Activated naive CD8-positive, alpha-beta T cell treated with anti-CD3 and anti-CD28 coated beads for 36 hours (primary cell): ENCODE results near the gene SPECC1L. TPM values are rescaled to one million over a fixed set of nuclear protein-coding genes. Genes with fewer than 3 reads are reported as not detected.
"Not testable (repeated sequence)": the region's sequence is repeated elsewhere in the genome, so short reads cannot be mapped to it uniquely, and the experiment has no call there.

Experiments used
- DNase-seq: peaks from one replicate; pipeline ENCODE4 v3.0.0; 2021
- H3K27ac Mint-ChIP-seq: one replicate; pipeline ENCODE4 v1.8.0; 2022; ENCODE audit warnings: mild to moderate bottlenecking, moderate library complexity, mixed read lengths
- H3K27me3 Mint-ChIP-seq: one replicate; pipeline ENCODE4 v1.8.0; 2022; ENCODE audit warnings: mild to moderate bottlenecking, mixed read lengths
- H3K36me3 Mint-ChIP-seq: one replicate; pipeline ENCODE4 v1.8.0; 2021; ENCODE audit warnings: mild to moderate bottlenecking, mixed read lengths
- H3K4me1 Mint-ChIP-seq: one replicate; pipeline ENCODE4 v1.8.0; 2021; ENCODE audit warnings: mixed read lengths
- H3K4me3 Mint-ChIP-seq: one replicate; pipeline ENCODE4 v1.8.0; 2022; ENCODE audit warnings: mild to moderate bottlenecking, moderate library complexity, mixed read lengths
- H3K9me3 Mint-ChIP-seq: one replicate; pipeline ENCODE4 v1.8.0; 2022; ENCODE audit warnings: mixed read lengths
- total RNA-seq, 2 experiments: library from RNA; stranded (reverse); gene quantifications; one replicate each; pipeline ENCODE4 v1.2.3, GENCODE V29; 2021

SPECC1L gene
- total RNA-seq, 2 experiments from 2014 or later: 46.3 to 47.7 TPM

GRCh38 chr22:24259459-24259858 lies 11.2 kb upstream of the SPECC1L start:
- H3K9me3 Mint-ChIP-seq, H3K36me3 Mint-ChIP-seq, H3K4me1 Mint-ChIP-seq, H3K4me3 Mint-ChIP-seq, H3K27ac Mint-ChIP-seq, H3K27me3 Mint-ChIP-seq: not testable (repeated sequence)
- DNase-seq: peak; percentile 73

DNA sequence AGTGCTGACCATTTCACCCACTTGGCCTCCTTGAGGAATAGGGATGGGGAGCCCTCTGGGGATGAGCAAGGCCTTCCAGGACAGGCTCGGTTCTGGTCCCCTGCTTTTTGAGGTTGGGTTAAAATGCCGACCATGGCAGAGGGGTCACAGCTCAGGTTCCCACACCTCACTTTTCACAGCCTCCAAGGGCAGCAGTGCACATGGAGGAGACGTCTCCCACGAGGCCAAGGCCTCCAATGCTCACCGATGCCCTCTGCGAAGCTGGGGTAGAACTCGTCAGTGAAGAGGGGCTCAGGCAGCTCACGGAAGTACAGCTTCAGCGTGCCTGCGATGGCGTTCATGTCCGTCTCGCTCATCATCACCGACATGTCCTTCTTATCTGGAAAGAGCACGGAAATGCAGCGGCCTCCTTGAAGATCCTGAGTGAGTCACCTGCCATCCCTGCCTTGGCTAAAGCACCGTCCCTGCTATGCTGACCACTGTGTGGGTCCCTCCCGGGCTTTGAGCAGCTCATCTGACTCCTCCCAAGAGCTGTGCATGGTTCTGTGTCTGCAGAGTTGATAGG lies 8.4 kb upstream of the SPECC1L start:
- H3K4me3 Mint-ChIP-seq, DNase-seq, H3K36me3 Mint-ChIP-seq: not testable (repeated sequence)

GRCh38 chr22:24263479-24263878 lies 7.2 kb upstream of the SPECC1L start:
- H3K4me1 Mint-ChIP-seq, H3K36me3 Mint-ChIP-seq, H3K4me3 Mint-ChIP-seq, H3K27me3 Mint-ChIP-seq, H3K27ac Mint-ChIP-seq, DNase-seq, H3K9me3 Mint-ChIP-seq: not testable (repeated sequence)

More for the DNA sequence above, 8.4 kb upstream of the SPECC1L start:
- H3K27ac Mint-ChIP-seq: peak overlapping the region; percentile 5
- H3K9me3 Mint-ChIP-seq, H3K4me1 Mint-ChIP-seq, H3K27me3 Mint-ChIP-seq: not testable (repeated sequence)

- H3K4me1 Mint-ChIP-seq, H3K4me3 Mint-ChIP-seq, DNase-seq, H3K27me3 Mint-ChIP-seq, H3K9me3 Mint-ChIP-seq, H3K36me3 Mint-ChIP-seq: not testable (repeated sequence)
- peak overlapping the region; percentile 56 for H3K27ac Mint-ChIP-seq
Measured at GRCh38 chr22:24264329-24264896, 6.2 kb upstream of the SPECC1L start.

DNA sequence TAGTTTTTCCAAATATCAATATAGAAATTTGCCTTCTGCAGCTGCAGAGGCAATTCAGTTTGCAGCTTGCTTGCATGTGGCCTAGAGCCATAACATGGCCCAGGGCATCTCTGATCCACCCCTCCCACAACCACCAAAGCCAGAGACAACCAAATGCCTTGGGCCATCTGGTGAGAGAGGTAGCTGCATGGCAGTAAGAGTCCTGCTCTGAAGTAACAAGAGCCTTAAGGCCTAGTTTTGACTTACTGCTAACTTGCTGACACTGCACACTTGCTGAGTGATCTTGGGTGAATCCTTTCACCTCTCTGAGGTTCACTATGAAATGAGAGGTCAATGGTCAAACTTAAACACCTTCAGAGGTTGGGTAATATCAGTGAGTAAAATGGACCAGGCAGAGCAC lies 4.9 kb upstream of the SPECC1L start:
- Mint-ChIP-seq H3K36me3 (no peaks in the 10 kb centered on the region), H3K27me3 (no peaks in the 10 kb centered on the region), H3K9me3 (no peaks in the 10 kb centered on the region), H3K4me1 (peaks cover 6% of the 10 kb centered on the region), H3K4me3 (no peak overlapping the region), H3K27ac (no peak overlapping the region)
- DNase-seq: no peak

GRCh38 chr22:24266495-24266894 lies 4.1 kb upstream of the SPECC1L start:
- not testable (repeated sequence) for H3K4me3 Mint-ChIP-seq, H3K9me3 Mint-ChIP-seq, H3K36me3 Mint-ChIP-seq, DNase-seq, H3K4me1 Mint-ChIP-seq, H3K27ac Mint-ChIP-seq, H3K27me3 Mint-ChIP-seq

DNA sequence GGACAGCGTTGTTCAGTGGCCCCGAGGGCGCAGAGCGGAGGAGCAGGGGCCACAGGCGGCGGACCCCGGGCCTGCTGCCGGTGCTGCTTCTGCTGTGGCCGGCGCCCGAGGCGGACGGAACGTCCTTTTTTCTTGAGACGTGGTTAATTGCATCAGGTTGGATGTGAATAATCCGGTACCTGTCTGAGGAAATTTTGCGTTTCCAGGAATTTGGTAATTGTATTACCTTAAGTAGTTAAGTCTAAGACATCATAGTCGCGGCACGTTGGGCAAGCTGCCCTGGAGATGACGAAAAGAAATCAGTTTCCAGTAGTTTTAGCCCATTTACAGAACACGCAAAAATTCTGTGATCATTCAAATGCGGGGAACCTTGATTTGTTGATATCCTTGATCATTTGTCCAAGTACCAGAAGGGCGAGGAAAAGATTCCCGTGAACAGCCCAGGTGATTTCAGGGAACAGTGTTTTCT lies 789 bp downstream of the SPECC1L start:
- peaks cover 34% of the 10 kb centered on the region for H3K4me1 Mint-ChIP-seq

DNA sequence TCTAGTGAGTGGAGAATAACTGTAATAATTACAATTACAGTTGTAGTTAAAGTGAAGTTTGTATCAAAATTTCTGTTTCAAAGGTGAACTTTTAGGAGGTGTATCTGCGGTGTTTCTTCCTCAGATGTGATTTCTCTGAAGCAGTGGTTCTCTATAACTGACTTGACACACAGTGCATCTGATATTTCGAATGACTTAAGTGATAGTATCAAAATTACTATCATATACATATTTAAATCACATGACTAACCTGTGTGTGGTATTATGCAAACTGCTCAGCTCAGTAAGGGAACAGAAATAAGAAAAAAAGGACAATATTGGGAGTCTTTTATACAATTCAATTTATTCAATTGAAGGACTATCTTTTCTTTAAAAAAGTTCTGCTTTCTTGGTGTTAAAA lies 2.4 kb downstream of the SPECC1L start:
- DNase-seq, H3K27me3 Mint-ChIP-seq, H3K9me3 Mint-ChIP-seq: not testable (repeated sequence)
- Mint-ChIP-seq H3K4me3 (peak overlapping the region; percentile 86), H3K4me1 (peaks cover 34% of the 10 kb centered on the region), H3K36me3 (peaks cover 17% of the 10 kb centered on the region), H3K27ac (peak overlapping the region; percentile 94)

More for the DNA sequence above, 789 bp downstream of the SPECC1L start:
- no peak for DNase-seq
- Mint-ChIP-seq H3K9me3 (no peaks in the 10 kb centered on the region), H3K36me3 (peaks cover 8% of the 10 kb centered on the region), H3K4me3 (peak overlapping the region; percentile 86), H3K27me3 (no peaks in the 10 kb centered on the region), H3K27ac (peak overlapping the region; percentile 94)

DNA sequence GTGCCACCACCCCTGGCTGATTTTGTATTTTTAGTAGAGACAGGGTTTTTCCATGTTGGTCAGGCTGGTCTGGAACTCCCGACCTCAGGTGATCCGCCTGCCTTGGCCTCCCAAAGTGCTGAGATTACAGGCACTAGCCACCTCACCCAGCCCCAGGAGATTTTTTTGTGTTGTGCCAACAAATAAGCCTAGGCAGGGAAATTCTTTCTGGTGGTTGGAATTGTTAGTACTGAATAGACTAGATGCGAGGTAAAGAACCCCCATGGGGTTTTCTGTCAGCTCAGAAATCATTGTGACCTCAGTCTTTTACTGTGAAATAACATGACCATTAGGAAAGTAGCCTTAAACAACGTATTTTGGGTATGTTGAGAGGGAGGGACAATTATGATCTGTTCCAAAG lies 3.3 kb downstream of the SPECC1L start:
- not testable (repeated sequence) for H3K27ac Mint-ChIP-seq, H3K27me3 Mint-ChIP-seq, H3K9me3 Mint-ChIP-seq

GRCh38 chr22:24274696-24275405 lies 4.2 kb downstream of the SPECC1L start:
- peaks cover 41% of the 10 kb centered on the region for H3K4me1 Mint-ChIP-seq
- DNase-seq, H3K4me3 Mint-ChIP-seq, H3K27ac Mint-ChIP-seq, H3K27me3 Mint-ChIP-seq, H3K9me3 Mint-ChIP-seq: not testable (repeated sequence)
- peaks cover 17% of the 10 kb centered on the region for H3K36me3 Mint-ChIP-seq

More for the DNA sequence above, 3.3 kb downstream of the SPECC1L start:
- DNase-seq, H3K4me3 Mint-ChIP-seq: not testable (repeated sequence)
- H3K36me3 Mint-ChIP-seq: peaks cover 17% of the 10 kb centered on the region
- H3K4me1 Mint-ChIP-seq: peaks cover 38% of the 10 kb centered on the region

DNA sequence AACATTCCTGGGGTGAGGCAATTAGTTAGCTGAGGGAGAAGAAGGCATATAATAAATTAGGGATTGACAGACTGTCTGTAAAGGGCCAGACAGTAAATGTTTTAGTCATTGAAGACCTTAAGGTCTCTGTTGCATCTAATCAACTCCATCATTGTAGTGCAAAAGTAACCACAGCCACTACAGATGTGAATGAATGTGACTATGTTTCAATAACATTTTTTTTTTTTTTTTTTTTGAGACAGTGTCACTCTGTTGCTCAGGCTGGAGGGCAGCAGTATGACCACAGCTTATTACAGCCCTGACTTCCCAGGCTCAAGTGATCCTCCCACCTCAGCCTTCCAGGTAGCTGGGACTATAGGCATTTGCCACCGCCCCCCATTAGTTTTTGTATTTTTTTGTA lies 9.7 kb downstream of the SPECC1L start:
- not testable (repeated sequence) for DNase-seq, H3K4me3 Mint-ChIP-seq, H3K9me3 Mint-ChIP-seq, H3K27me3 Mint-ChIP-seq, H3K27ac Mint-ChIP-seq
- H3K36me3 Mint-ChIP-seq: peaks cover 20% of the 10 kb centered on the region
- peaks cover 43% of the 10 kb centered on the region for H3K4me1 Mint-ChIP-seq

DNA sequence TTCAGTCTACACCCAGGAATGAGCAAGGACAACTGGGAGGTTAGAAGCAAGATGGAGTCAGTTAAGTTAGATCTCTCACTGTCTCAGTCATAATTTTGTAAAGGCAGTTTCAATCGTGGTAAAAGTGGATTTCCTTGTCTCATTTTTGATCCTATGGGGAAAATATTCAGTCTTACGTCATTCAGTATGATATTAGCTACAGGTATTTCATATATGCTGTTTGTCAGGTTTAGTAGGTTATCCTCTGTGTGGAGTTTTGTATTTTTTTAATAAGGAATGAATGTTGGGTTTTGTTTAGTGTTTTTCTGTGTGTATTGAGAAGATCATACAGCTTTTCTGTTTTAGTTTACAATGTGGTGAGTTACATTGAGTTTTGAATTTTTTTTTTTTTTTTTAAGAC lies 11.8 kb downstream of the SPECC1L start:
- Mint-ChIP-seq H3K4me1 (peaks cover 53% of the 10 kb centered on the region), H3K4me3 (no peak overlapping the region)

DNA sequence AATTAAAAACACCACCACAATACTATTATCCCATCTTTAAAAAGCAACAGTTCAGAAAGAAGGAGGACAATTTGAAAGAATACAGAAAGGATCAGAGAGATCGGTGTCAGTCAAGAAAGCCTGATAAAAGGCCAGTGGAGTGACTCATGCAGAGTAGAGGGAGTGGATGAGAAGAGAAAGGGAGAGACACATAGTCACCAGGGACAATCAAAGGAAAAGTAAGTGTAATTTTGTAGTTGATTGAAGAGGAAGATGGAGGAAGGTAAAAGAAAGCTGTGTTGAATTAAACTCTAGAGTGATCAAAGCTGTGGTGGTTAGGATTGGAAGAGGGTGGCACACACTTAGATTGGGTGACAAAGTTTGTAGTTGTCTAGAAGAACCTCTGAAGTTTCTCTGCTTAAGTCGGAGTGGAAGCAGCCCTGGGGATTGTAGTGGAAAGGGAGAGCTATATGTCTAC lies 14.1 kb downstream of the SPECC1L start:
- peak overlapping the region; percentile 42 for H3K4me3 Mint-ChIP-seq
- no peaks in the 10 kb centered on the region for H3K27me3 Mint-ChIP-seq
- H3K4me1 Mint-ChIP-seq: peaks cover 51% of the 10 kb centered on the region
- H3K36me3 Mint-ChIP-seq: peaks cover 10% of the 10 kb centered on the region
- DNase-seq: no peak
- no peaks in the 10 kb centered on the region for H3K9me3 Mint-ChIP-seq
- H3K27ac Mint-ChIP-seq: peak overlapping the region; percentile 74

More for the DNA sequence above, 11.8 kb downstream of the SPECC1L start:
- DNase-seq: no peak
- Mint-ChIP-seq H3K27ac (no peak overlapping the region), H3K36me3 (peaks cover 12% of the 10 kb centered on the region), H3K9me3 (no peaks in the 10 kb centered on the region), H3K27me3 (no peaks in the 10 kb centered on the region)

GRCh38 chr22:24285245-24285644 lies 14.6 kb downstream of the SPECC1L start:
- Mint-ChIP-seq H3K4me1 (peaks cover 54% of the 10 kb centered on the region), H3K4me3 (peak overlapping the region; percentile 42), H3K36me3 (peaks cover 10% of the 10 kb centered on the region), H3K27me3 (no peaks in the 10 kb centered on the region), H3K27ac (peak overlapping the region; percentile 74), H3K9me3 (no peaks in the 10 kb centered on the region)
- no peak for DNase-seq

- not testable (repeated sequence) for H3K36me3 Mint-ChIP-seq, H3K27ac Mint-ChIP-seq, H3K27me3 Mint-ChIP-seq, H3K9me3 Mint-ChIP-seq, H3K4me3 Mint-ChIP-seq, DNase-seq
- H3K4me1 Mint-ChIP-seq: peaks cover 58% of the 10 kb centered on the region
Measured at GRCh38 chr22:24287212-24287611, 16.6 kb downstream of the SPECC1L start.
